H9 (cell line): ENCODE data around the gene KDM4F. TPM values are rescaled to one million over a fixed set of nuclear protein-coding genes. Genes with fewer than 3 reads are reported as not detected.

Experiments used
- DNase-seq: peaks from one replicate; pipeline ENCODE4 v3.0.0-alpha.2; 2017
- H2AFZ ChIP-seq: one replicate; pipeline ENCODE4 v1.6.1; 2013; ENCODE audit warnings: mild to moderate bottlenecking, low read length, control low read depth, moderate library complexity
- H2AK5ac ChIP-seq: 2 replicates; pipeline ENCODE4 v1.6.1; 2013; ENCODE audit warnings: low read length, control low read depth, mixed read lengths; ENCODE audit not compliant: insufficient read length
- H2BK120ac ChIP-seq: one replicate; pipeline ENCODE4 v1.6.1; 2013; ENCODE audit warnings: low read depth, mild to moderate bottlenecking, low read length, control low read depth, inconsistent platforms; ENCODE audit not compliant: poor library complexity, severe bottlenecking
- H2BK12ac ChIP-seq: 2 replicates; pipeline ENCODE4 v1.6.1; 2013; ENCODE audit warnings: low read length, control low read depth, mixed read lengths, low read depth; ENCODE audit not compliant: insufficient read length
- H2BK15ac ChIP-seq: 2 replicates; pipeline ENCODE4 v1.6.1; 2013; ENCODE audit warnings: low read depth, low read length, control low read depth
- H2BK20ac ChIP-seq: one replicate; pipeline ENCODE4 v1.6.1; 2013; ENCODE audit warnings: low read depth, mild to moderate bottlenecking, low read length, control low read depth, inconsistent platforms; ENCODE audit not compliant: poor library complexity, severe bottlenecking
- H2BK5ac ChIP-seq: 2 replicates; pipeline ENCODE4 v1.6.1; 2013; ENCODE audit warnings: low read length, control low read depth, mixed read lengths; ENCODE audit not compliant: insufficient read length
- H3K14ac ChIP-seq: 2 replicates; pipeline ENCODE4 v1.6.1; 2013; ENCODE audit warnings: low read length, control low read depth; ENCODE audit not compliant: insufficient read depth
- H3K18ac ChIP-seq: 2 replicates; pipeline ENCODE4 v1.6.1; 2013; ENCODE audit warnings: low read depth, mild to moderate bottlenecking, mixed read lengths, low read length, control low read depth; ENCODE audit not compliant: insufficient read length
- H3K23ac ChIP-seq: 2 replicates; pipeline ENCODE4 v1.6.1; 2013; ENCODE audit warnings: low read length, control low read depth, mixed read lengths, low read depth; ENCODE audit not compliant: insufficient read length
- H3K23me2 ChIP-seq: 2 replicates; pipeline ENCODE4 v1.6.1; 2013; ENCODE audit warnings: low read depth, mild to moderate bottlenecking, mixed read lengths, low read length, control low read depth; ENCODE audit not compliant: insufficient read length, poor library complexity, severe bottlenecking
- H3K27ac ChIP-seq: 2 replicates; pipeline ENCODE4 v1.5.1; 2013; ENCODE audit warnings: low read length, control low read depth, mixed read lengths, low read depth; ENCODE audit not compliant: insufficient read length
- H3K27me3 ChIP-seq: 2 replicates; pipeline ENCODE4 v1.6.1; 2013; ENCODE audit warnings: low read length, control low read depth, inconsistent platforms; ENCODE audit not compliant: insufficient read depth
- H3K4ac ChIP-seq: 2 replicates; pipeline ENCODE4 v1.6.1; 2013; ENCODE audit warnings: low read depth, mild to moderate bottlenecking, control low read depth, inconsistent platforms, low read length, moderate library complexity
- H3K4me1 ChIP-seq: 2 replicates; pipeline ENCODE4 v1.6.1; 2013; ENCODE audit warnings: low read length, control low read depth, inconsistent platforms; ENCODE audit not compliant: insufficient read depth
- H3K4me2 ChIP-seq: 2 replicates; pipeline ENCODE4 v1.6.1; 2013; ENCODE audit warnings: low read length, control low read depth, mixed read lengths; ENCODE audit not compliant: insufficient read length, insufficient read depth
- H3K56ac ChIP-seq: 2 replicates; pipeline ENCODE4 v1.6.1; 2013; ENCODE audit warnings: low read depth, mild to moderate bottlenecking, mixed read lengths, low read length, control low read depth; ENCODE audit not compliant: insufficient read length
- H3K79me1 ChIP-seq: 2 replicates; pipeline ENCODE4 v1.6.1; 2013; ENCODE audit warnings: low read depth, mild to moderate bottlenecking, moderate library complexity, low read length, control low read depth, inconsistent platforms; ENCODE audit not compliant: insufficient read depth, poor library complexity, severe bottlenecking
- H3K79me2 ChIP-seq: 2 replicates; pipeline ENCODE4 v1.6.1; 2013; ENCODE audit warnings: low read length, control low read depth, inconsistent platforms; ENCODE audit not compliant: insufficient read depth
- H3K9ac ChIP-seq: 2 replicates; pipeline ENCODE4 v1.6.1; 2013; ENCODE audit warnings: low read length, control low read depth, mixed read lengths; ENCODE audit not compliant: insufficient read length; ENCODE audit errors: extremely low read depth
- H3K9me3 ChIP-seq: one replicate; pipeline ENCODE4 v1.6.1; 2013; ENCODE audit warnings: low read depth, low read length, inconsistent platforms; ENCODE audit not compliant: control insufficient read depth
- H3T11ph ChIP-seq: one replicate; pipeline ENCODE4 v1.6.1; 2013; ENCODE audit warnings: mild to moderate bottlenecking, low read length, control low read depth, inconsistent platforms
- H4K20me1 ChIP-seq: one replicate; pipeline ENCODE4 v1.6.1; 2013; ENCODE audit not compliant: control insufficient read depth, insufficient read length, insufficient read depth
- H4K5ac ChIP-seq: 2 replicates; pipeline ENCODE4 v1.6.1; 2013; ENCODE audit warnings: low read depth, mild to moderate bottlenecking, mixed read lengths, low read length, control low read depth; ENCODE audit not compliant: insufficient read length
- H4K8ac ChIP-seq: replicated peaks from 2 replicates; pipeline ENCODE4 v1.6.1; 2013; ENCODE audit warnings: low read length, control low read depth, mixed read lengths, low read depth; ENCODE audit not compliant: insufficient read length
- H4K91ac ChIP-seq: 2 replicates; pipeline ENCODE4 v1.6.1; 2013; ENCODE audit warnings: low read depth, mild to moderate bottlenecking, moderate library complexity, mixed read lengths, low read length, control low read depth; ENCODE audit not compliant: insufficient read length
- H3K27ac Mint-ChIP-seq, 3 experiments: 2 replicates in 2 of 3; 3 replicates in 1 of 3; pipeline ENCODE4 v1.8.0; 2020 to 2021; ENCODE audit warnings: mixed read lengths in 3 of 3, mild to moderate bottlenecking in 1 of 3, moderate library complexity in 1 of 3
- H3K27me3 Mint-ChIP-seq: 2 replicates; pipeline ENCODE4 v1.8.0; 2021; ENCODE audit warnings: low read depth, mild to moderate bottlenecking, moderate library complexity, mixed read lengths
- H3K36me3 Mint-ChIP-seq, 3 experiments: 2 replicates in 2 of 3; 3 replicates in 1 of 3; pipeline ENCODE4 v1.8.0; 2020 to 2021; ENCODE audit warnings: low read depth in 3 of 3, mixed read lengths in 3 of 3; ENCODE audit not compliant: insufficient read depth in 1 of 3
- H3K4me1 Mint-ChIP-seq, 2 experiments: 2 replicates each; pipeline ENCODE4 v1.8.0; 2020; ENCODE audit warnings: mixed read lengths in 2 of 2
- H3K4me3 Mint-ChIP-seq, 2 experiments: 2 replicates in 1 of 2; 3 replicates in 1 of 2; pipeline ENCODE4 v1.8.0; 2020 to 2021; ENCODE audit warnings: mild to moderate bottlenecking in 2 of 2, mixed read lengths in 2 of 2, moderate library complexity in 1 of 2
- H3K9me3 Mint-ChIP-seq, 2 experiments: 2 replicates in 1 of 2; 3 replicates in 1 of 2; pipeline ENCODE4 v1.8.0; 2020; ENCODE audit warnings: mild to moderate bottlenecking in 2 of 2, mixed read lengths in 2 of 2, moderate library complexity in 1 of 2
- WGBS: extraction: QIAGEN DNeasy Blood & Tissue Kit; methylation state at CpG from one replicate; pipeline ENCODE4 v1.1.7; 2013; ENCODE audit warnings: missing lambda C conversion rate, low lambda C conversion rate, mixed read lengths; ENCODE audit not compliant: insufficient read length; ENCODE audit errors: extremely low coverage; 5-methylcytosine and 5-hydroxymethylcytosine counted together
- total RNA-seq: library from RNA; stranded (reverse); gene quantifications from 2 replicates; pipeline ENCODE4 v1.2.1, GENCODE V29; 2021
- TF ChIP-seq, protein P1 (sequence below): fragments of 200-600 bp; sonication (generic); conservative IDR thresholded peaks from 3 replicates; pipeline ENCODE4 v1.8.0; 2021; ENCODE audit warnings: antibody characterized with exemption, mild to moderate bottlenecking

The KDM4F gene
- total RNA-seq, 1 experiment from 2014 or later, result not detected

GRCh38 chr11:95067039-95067840 lies 18.0 kb downstream of the KDM4F start:
- H3K4me1 Mint-ChIP-seq, result peaks cover 18% of the 10 kb centered on the region in 2 experiments
- Histone ChIP-seq H3T11ph (no peak overlapping the region), H3K4me2 (peak overlapping the region; percentile 73), H4K8ac (no peak overlapping the region), H3K27ac (no peak overlapping the region), H2BK12ac (no peak overlapping the region), H3K56ac (no peak overlapping the region), H3K23me2 (peaks cover 8% of the 10 kb centered on the region), H3K9ac (peak overlapping the region; percentile 46), H3K79me1 (no peaks in the 10 kb centered on the region), H2BK5ac (no peak overlapping the region), H3K4me1 (no peaks in the 10 kb centered on the region), H3K14ac (peak overlapping the region; percentile 15), H2AFZ (no peak overlapping the region), H3K4ac (no peak overlapping the region), H3K27me3 (no peaks in the 10 kb centered on the region), H3K79me2 (no peaks in the 10 kb centered on the region), H4K20me1 (no peaks in the 10 kb centered on the region), H4K91ac (no peak overlapping the region), H4K5ac (no peak overlapping the region), H3K23ac (no peak overlapping the region), H2BK15ac (no peak overlapping the region), H2BK20ac (no peak overlapping the region), H2BK120ac (no peak overlapping the region), H3K18ac (peak overlapping the region; percentile 81), H2AK5ac (no peak overlapping the region), H3K9me3 (no peaks in the 10 kb centered on the region)
- peaks cover 0 to 6% (median 2%) of the 10 kb centered on the region in 3 experiments; a peak in 2 of 7 replicates for H3K36me3 Mint-ChIP-seq
- H3K27me3 Mint-ChIP-seq, result peaks cover 12% of the 10 kb centered on the region
- WGBS, result no CpG with 5 or more reads among the region's 98 CpGs
- TF ChIP-seq, protein P1, sequence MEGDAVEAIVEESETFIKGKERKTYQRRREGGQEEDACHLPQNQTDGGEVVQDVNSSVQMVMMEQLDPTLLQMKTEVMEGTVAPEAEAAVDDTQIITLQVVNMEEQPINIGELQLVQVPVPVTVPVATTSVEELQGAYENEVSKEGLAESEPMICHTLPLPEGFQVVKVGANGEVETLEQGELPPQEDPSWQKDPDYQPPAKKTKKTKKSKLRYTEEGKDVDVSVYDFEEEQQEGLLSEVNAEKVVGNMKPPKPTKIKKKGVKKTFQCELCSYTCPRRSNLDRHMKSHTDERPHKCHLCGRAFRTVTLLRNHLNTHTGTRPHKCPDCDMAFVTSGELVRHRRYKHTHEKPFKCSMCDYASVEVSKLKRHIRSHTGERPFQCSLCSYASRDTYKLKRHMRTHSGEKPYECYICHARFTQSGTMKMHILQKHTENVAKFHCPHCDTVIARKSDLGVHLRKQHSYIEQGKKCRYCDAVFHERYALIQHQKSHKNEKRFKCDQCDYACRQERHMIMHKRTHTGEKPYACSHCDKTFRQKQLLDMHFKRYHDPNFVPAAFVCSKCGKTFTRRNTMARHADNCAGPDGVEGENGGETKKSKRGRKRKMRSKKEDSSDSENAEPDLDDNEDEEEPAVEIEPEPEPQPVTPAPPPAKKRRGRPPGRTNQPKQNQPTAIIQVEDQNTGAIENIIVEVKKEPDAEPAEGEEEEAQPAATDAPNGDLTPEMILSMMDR, result peak; percentile 53
- peak overlapping the region; percentile 74 to 87 (median 85); a peak in 6 of 7 replicates for H3K27ac Mint-ChIP-seq
- H3K4me3 Mint-ChIP-seq, result peak overlapping the region; percentile 91 to 96
- peaks cover 0 to 3% of the 10 kb centered on the region in 2 experiments; a peak in 1 of 5 replicates for H3K9me3 Mint-ChIP-seq
- peak; percentile 75 for DNase-seq
